Placental pericyte (primary cell): ENCODE results near the gene ESCO1. TPM values are rescaled to one million over a fixed set of nuclear protein-coding genes. Genes with fewer than 3 reads are reported as not detected.

ENCODE experiments used
- total RNA-seq: library from RNA; depleted of rRNA; stranded (reverse); fragments of >200 nt; gene quantifications from 2 replicates; pipeline ENCODE4 v1.2.3, GENCODE V29; 2012

ESCO1 gene
- 12.9 and 14.2 TPM in 2 replicates for total RNA-seq

DNA sequence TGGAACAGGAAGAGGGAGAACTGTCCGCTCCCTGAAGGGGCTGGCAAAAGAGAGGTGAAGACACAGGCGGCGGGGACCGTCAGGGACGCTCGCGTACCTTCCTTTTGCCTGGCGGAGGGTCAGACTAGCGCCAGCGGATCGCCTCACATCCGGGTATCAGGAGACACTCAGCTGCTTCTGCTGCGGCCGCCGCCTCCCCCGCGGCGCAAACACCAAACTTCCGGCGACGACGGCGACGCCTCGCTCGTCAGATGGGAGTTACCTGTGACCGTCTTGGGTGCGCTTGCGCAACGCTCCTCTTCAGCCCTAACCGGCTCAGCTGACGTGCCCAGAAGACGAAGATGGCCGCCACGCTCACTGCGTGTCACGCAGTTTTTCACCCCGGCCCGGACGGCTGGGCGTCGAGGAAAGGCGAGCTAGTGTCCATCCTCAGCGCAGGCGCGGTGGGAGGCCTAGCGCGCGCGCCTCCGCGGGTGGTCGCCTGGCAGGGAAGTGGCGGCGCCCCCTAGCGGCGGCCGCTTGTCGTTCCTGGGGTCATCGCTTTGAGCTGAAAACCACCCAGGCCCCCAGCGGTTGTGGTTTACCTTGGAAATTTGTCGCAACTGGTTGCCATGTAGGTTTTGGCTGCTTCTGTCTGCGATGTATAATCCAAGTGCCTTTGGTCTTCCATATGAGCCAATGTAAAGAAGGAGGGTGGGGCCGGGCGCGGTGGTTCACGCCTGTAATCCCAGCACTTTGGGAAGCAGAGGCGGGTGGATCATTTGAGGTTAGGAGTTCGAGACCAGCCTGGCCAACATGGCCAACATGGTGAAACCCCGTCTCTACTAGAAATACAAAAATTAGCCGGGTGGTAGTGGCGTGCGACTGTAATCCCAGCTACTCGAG is at the start of gene ESCO1:
Gene ESCO1, minus strand, starts transcription at position 179 of the 885 bp plus-strand sequence. CDS start 25,861 bp downstream, outside the sequence.

GRCh38 chr18:21612125-21613039 is 11.9 kb upstream of the ESCO1 start, which contains the start of gene SNRPD1:
Gene SNRPD1 (plus strand): TSS chr18:21612314. CDS start chr18:21612430, 116 bp downstream.

Other genes with a start within 250 kb of the ESCO1 start
- gene SNRPD1, start 11.6 kb upstream of the ESCO1 start, total RNA-seq: 7.9 and 12.3 TPM in 2 replicates
- 5.3 and 7.9 TPM in 2 replicates for gene ABHD3, start 104.1 kb upstream of the ESCO1 start, total RNA-seq
- gene MIB1, start 140.1 kb upstream of the ESCO1 start, total RNA-seq: 56.9 and 58.7 TPM in 2 replicates